A673 (cell line): ENCODE results near the gene ATG7. TPM values are rescaled to one million over a fixed set of nuclear protein-coding genes. Genes with fewer than 3 reads are reported as not detected.
A peak's percentile ranks its signal among the peaks of the same experiment; 100 is the strongest.

Experiments
- BruUV-seq: library from RNA; stranded (reverse); fragments of 400-500 nt; replicated peaks from 2 replicates; lab custom pipeline; 2021; lab: Mats Ljungman, UMichigan
- CTCF ChIA-PET: fragments of 300-600 bp; sonication (Branson Sonifier 250); formaldehyde crosslinking; loops from one replicate; lab custom pipeline; 2022; ENCODE audit warnings: antibody characterized with exemption; lab: Charles Lee
- POLR2A ChIA-PET: fragments of 300-600 bp; sonication (Branson Sonifier 250); formaldehyde crosslinking; loops from one replicate; lab custom pipeline; 2022; ENCODE audit warnings: antibody characterized with exemption; ENCODE audit not compliant: low non-redundant PET; lab: Charles Lee
- DNase-seq: peaks from one replicate; pipeline ENCODE4 v3.0.0-alpha.2; 2015; ENCODE audit warnings: low spot score
- H3K27ac ChIP-seq: fragments of 200-600 bp; sonication (generic); 2 replicates; pipeline ENCODE4 v1.5.1; 2016; ENCODE audit warnings: mixed run types, low read depth, mild to moderate bottlenecking, mixed read lengths, antibody characterized with exemption, low read length; ENCODE audit not compliant: poor library complexity, severe bottlenecking
- H3K27me3 ChIP-seq: fragments of 200-600 bp; sonication (generic); replicated peaks from 2 replicates; pipeline ENCODE4 v1.6.1; 2017; ENCODE audit warnings: mixed run types, low read depth, mild to moderate bottlenecking, mixed read lengths, antibody characterized with exemption, low read length; ENCODE audit not compliant: insufficient read depth, poor library complexity
- H3K36me3 ChIP-seq: fragments of 200-600 bp; sonication (generic); 2 replicates; pipeline ENCODE4 v1.6.1; 2016; ENCODE audit warnings: mixed run types, mild to moderate bottlenecking, mixed read lengths, antibody characterized with exemption, low read length; ENCODE audit not compliant: insufficient read depth, poor library complexity, severe bottlenecking
- H3K4me1 ChIP-seq: fragments of 200-600 bp; sonication (generic); 2 replicates; pipeline ENCODE4 v1.6.1; 2017; ENCODE audit warnings: mixed run types, mild to moderate bottlenecking, mixed read lengths, antibody characterized with exemption, low read length; ENCODE audit not compliant: insufficient read depth, poor library complexity, severe bottlenecking
- H3K4me3 ChIP-seq: fragments of 200-600 bp; sonication (generic); 2 replicates; pipeline ENCODE4 v1.5.1; 2016; ENCODE audit warnings: low read depth, mixed run types, mild to moderate bottlenecking, mixed read lengths, low read length; ENCODE audit not compliant: poor library complexity, severe bottlenecking
- H3K9me3 ChIP-seq: fragments of 200-600 bp; sonication (generic); 2 replicates; pipeline ENCODE4 v1.6.1; 2016; ENCODE audit warnings: mixed run types, low read depth, mild to moderate bottlenecking, mixed read lengths, antibody characterized with exemption, low read length; ENCODE audit not compliant: poor library complexity, severe bottlenecking
- CTCF ChIP-seq: fragments of 300-800, 200-600 bp; sonication (generic); conservative IDR thresholded peaks from 2 replicates; pipeline ENCODE4 v1.5.1; 2017; ENCODE audit warnings: low read depth, mild to moderate bottlenecking, antibody characterized with exemption, low read length, moderate library complexity, mixed read lengths
- EZH2 ChIP-seq: fragments of 200-600 bp; sonication (generic); IDR thresholded peaks from 2 replicates; pipeline ENCODE4 v1.6.1; 2017; ENCODE audit warnings: borderline replicate concordance, low read depth, mild to moderate bottlenecking, mixed read lengths, antibody characterized with exemption, low read length; ENCODE audit not compliant: poor library complexity, severe bottlenecking
- intact Hi-C: fragments of 100-400 bp; cut with micrococcal nuclease; formaldehyde crosslinking; loops from one replicate; pipeline ENCODE4 v1.10.0; 2022; ENCODE audit not compliant: unreplicated experiment
- total RNA-seq: library from RNA; stranded (reverse); gene quantifications from 2 replicates; pipeline ENCODE4 v1.2.3, GENCODE V29; 2021

Gene ATG7
- total RNA-seq, 1 experiment from 2014 or later: 30.9 TPM

DNA sequence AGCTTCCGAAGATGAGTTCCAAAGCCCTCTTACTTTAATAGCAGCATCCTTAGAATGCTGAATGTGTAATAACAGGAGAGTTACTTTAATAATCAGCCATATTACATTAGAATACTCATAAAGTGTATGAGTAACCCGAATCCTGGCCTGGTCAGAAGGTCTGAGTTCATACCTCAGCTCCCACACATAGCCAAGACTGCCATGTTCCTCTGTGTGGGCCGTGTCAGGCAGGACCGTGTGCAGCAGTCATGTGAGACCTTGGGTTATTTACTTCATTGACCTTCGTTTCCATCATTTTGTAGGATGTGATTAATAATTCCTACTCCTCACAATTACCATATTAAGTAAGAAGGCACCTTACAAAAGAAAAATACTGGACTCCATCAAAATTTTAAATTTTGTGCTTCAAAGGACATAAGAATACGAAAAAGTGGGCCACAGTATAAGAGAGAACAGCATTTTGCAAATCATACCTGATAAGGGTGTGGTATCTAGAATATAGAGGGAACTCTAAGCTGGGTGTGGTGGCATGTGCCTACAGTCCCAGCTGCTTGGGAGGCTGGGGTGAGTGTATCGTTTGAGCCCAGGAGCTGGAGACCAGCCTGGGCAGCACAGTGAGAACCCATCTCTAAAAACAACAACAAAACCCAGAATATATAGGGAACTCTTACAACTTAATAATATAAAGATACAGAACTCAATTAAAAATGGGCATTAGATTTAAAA lies 163.4 kb downstream of the ATG7 start:
- BruUV-seq: no TSS peak
- no peak for DNase-seq
- Histone ChIP-seq H3K4me3 (no peak overlapping the region), H3K36me3 (no peaks in the 10 kb centered on the region), H3K27me3 (no peaks in the 10 kb centered on the region), H3K4me1 (peaks cover 11% of the 10 kb centered on the region), H3K27ac (no peak overlapping the region), H3K9me3 (no peaks in the 10 kb centered on the region)
- intact Hi-C loops: no loop called here
- TF ChIP-seq EZH2: no peak
- TF ChIP-seq CTCF: no peak
- ChIA-PET POLR2A (no interaction called here), CTCF (no interaction called here)

- ChIA-PET CTCF (interaction anchor here (0.6 kb wide), 1 partner anchor 1322 kb away, joined by 11 read pairs; no protein-coding TSS in a partner anchor), POLR2A (no interaction called here)
- peak; percentile 6 for DNase-seq
- intact Hi-C loops: no loop called here
- Histone ChIP-seq H3K9me3 (no peaks in the 10 kb centered on the region), H3K4me1 (peaks cover 11% of the 10 kb centered on the region), H3K27me3 (no peaks in the 10 kb centered on the region), H3K36me3 (no peaks in the 10 kb centered on the region), H3K27ac (no peak overlapping the region), H3K4me3 (no peak overlapping the region)
- no peak for TF ChIP-seq EZH2
- TF ChIP-seq CTCF: no peak
- no TSS peak for BruUV-seq
Observed at GRCh38 chr3:11436775-11437174, 164.6 kb downstream of the ATG7 start.

DNA sequence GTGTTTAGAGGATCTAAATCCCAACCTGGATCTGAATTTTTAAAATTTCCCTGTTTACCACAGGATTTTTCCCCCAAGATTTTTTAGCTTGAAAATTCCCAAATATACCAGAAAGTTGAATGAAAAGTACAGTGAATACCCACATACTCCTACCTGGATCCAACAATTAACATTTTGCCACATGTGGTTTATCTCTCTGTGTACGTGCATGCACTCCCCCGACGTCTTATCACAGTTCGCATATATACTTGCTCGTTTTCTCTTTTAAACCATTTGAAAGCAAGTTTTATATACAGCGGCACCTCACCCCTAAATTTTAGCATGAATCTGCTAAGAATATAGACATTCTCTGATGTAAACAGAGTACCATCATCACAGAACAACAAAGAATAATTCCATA lies 165.3 kb downstream of the ATG7 start:
- no peak overlapping the region for H3K27ac ChIP-seq
- ChIA-PET POLR2A (no interaction called here), CTCF (interaction anchor here (0.6 kb wide), 1 partner anchor 1323 kb away, joined by 11 read pairs; no protein-coding TSS in a partner anchor)
- H3K9me3 ChIP-seq: no peaks in the 10 kb centered on the region
- H3K36me3 ChIP-seq: no peaks in the 10 kb centered on the region
- no peak overlapping the region for H3K4me3 ChIP-seq
- BruUV-seq: no TSS peak
- TF ChIP-seq EZH2 (no peak), CTCF (no peak)
- DNase-seq: no peak
- H3K4me1 ChIP-seq: peaks cover 11% of the 10 kb centered on the region
- intact Hi-C loops: no loop called here
- no peaks in the 10 kb centered on the region for H3K27me3 ChIP-seq
